Stimulated activated CD8-positive, alpha-beta memory T cell treated with anti-CD3 and anti-CD28 coated beads, Interleukin-4, amount 100 ng/mL, for 4 hours (primary cell): ENCODE results near the gene MACROD2.

Experiments
- DNase-seq, 2 donors: peaks; one replicate each; pipeline ENCODE4 v3.0.0-alpha.2; 2020; ENCODE audit warnings: low read depth in 2 of 2, low spot score in 1 of 2

The MACROD2 gene

DNA sequence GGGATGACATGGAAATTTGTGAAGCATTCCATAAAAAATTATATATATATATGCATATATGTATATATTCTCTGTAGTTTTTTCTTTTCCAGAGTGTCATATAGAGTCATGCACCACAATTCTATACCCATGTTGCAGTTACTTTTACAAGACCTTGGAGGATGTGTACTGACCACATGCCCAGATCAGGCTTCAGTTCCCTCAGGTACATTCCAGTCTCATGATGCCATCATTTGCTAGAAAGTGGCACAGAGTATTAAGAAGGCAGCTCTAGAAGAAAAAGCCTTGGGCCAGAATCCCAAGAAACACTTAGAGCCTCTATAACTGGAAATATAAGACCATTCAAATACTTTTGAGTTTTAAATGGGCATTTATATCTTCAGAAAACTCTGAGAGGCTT is 1027.6 kb downstream of the MACROD2 start:
- DNase-seq, result no peak

- DNase-seq, result no peak
Measured at GRCh38 chr20:15026759-15027158, 1031.4 kb downstream of the MACROD2 start.

DNA sequence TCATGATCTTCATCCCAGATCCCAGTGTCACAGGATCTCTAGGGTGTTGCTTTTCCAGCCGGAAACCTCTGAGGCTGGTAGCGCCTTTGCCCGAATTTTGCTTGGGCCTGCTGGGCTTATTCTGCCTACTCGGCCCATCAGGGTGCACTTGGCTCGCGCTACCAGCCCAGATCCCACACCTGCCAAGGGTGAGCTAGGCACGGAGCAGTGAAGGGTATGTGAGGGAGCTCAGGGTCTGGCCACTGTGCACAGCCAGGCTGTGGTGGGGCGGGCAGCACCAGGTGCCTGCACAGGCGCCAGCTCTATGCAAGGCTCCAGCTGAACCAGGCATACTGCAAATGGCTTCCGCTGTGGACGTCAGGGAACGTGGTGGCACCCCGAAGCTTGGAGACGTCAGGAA is 1035.5 kb downstream of the MACROD2 start:
- no peak for DNase-seq

GRCh38 chr20:15031546-15032351 is 1036.4 kb downstream of the MACROD2 start:
- DNase-seq, result no peak

DNA sequence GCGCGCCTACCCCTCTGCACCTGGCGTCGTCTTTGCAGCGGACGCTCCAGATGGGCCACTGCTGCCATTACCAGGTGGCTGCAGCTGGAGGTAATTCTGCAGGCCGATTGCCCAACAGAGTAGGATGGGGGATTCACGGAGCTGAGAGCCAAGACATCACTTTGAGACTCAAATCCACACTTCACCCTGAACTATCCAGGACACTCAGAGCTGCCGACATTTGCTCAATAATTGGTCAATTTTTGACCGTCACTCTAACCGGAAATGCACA is 1037.0 kb downstream of the MACROD2 start:
- DNase-seq, result no peak

DNA sequence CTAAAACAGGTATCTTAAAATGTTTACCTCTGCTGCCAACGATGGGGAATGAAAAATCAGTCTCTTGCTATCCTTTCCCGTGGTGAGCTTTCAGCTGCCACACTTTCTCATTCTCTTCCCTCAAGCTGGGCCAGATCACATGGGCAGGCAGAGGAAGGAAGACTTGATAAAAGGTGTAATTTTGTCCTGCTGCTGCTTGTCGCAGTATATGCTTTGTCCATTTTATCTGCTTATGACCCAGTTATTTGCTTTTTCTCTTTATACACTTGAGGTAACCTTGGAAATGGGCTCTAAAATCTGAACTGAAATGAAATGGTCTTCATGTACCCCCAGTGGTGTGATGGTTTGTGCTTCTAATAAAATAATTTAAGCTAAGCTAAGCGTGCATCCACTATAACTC is 1038.0 kb downstream of the MACROD2 start:
- no peak for DNase-seq

DNA sequence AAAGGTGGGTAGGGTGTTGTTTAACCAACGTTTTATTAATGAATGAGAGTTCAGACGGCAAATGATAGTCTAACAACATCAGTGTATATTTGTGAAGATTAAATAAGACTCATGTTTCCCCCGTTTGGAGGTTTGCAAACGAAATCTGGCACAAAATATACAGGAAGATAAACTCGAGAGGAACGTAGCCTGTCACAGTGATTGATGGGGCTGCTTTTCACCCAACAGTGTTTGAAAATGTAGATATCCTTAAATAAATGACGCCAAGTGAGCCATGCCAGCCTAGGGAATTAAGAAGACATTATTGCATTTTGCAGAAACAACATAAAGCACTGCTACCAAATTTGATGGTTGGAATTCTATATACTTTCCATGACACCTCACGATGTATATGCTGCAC is 1038.6 kb downstream of the MACROD2 start:
- no peak for DNase-seq

DNA sequence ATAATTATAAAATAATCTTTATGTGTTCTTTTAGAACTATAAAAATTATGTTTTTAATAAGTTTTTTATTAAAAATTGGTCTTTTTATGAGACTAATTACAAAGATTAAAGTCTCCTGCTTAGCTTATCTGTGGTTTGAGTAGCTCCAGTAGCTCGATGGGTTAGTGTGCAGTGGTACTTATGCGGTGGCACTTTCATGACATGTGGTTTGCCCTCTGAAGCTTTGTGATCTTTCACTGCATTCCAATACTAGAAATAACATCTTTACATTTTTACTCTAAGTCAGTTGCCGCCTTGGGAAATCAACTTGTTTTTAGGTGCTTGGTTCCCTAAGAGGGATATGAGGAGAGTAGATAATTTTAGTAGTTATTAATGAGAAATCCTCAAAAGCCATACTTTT is 1041.6 kb downstream of the MACROD2 start:
- DNase-seq, result no peak

DNA sequence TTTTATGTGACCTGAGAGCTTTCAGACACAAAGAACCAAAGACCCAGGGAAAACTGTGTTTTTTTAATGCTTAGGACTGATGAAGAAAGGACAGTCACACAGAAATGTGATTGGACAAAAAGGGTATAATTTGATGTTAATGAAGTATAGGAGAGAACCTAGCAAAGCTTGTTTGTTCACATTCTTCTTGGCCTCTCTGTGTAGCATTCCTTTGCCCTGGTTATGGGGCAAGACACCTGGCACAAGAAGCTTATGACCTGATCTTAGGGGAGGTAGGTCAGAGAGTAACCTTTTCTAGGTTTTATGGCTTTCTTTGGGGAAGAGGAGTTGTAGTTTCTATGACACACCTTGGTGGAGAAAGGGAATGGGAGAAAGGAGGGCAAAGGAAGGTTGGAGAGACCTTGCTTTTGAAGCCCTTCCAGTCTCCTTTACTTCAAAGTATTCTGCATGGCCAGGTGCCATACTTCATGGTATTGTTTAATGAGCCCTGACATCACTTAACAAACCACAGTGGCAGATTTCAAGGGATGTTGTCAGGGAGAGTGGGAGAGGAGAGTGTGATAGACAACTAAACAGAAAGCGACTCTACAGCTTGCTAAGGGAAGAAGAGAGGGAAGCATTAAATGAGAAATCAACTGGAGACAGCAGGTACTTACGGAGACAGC is 1043.9 kb downstream of the MACROD2 start:
- no peak for DNase-seq

DNA sequence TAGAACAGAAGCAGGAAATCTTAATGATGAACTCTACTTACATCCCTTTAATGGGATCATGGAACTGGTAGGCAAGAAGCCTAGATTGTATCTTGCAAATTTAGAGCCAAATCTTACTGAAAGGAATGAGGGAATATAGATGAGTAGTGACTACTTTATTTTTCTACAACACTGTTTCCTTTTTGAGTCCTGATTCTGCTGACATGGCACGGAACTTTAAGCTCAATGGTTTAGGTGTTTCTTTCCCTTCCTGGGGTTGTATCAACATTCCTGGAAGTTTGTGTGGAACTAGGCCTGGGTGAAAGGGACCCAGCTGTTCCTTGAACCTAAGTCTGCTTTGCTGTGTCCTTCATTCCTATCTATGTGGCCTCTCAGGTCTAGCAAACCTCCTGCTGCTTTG is 1047.4 kb downstream of the MACROD2 start:
- no peak for DNase-seq

DNA sequence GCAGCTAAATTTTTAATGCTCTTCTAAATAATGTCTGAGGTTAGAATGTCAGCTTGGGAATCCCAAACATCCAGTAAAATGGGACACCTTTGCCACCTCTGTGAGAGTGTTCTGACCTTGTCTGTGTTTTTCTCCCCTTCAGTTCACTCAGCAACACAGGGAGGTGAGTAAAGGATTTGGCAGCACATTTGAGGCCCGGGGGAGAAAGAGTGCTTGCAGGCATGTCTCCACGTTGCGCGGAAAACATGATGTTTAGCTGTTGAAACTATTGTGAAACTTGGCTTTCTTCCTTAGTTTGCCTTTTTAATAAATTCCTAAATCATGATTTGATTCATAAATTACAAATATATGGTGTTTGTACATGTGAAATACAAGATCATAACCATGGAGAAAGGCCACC is 1049.9 kb downstream of the MACROD2 start:
- DNase-seq, result no peak

- DNase-seq, result no peak
Measured at GRCh38 chr20:15047042-15047441, 1051.7 kb downstream of the MACROD2 start.

GRCh38 chr20:15047601-15048000 is 1052.3 kb downstream of the MACROD2 start:
- no peak for DNase-seq

DNA sequence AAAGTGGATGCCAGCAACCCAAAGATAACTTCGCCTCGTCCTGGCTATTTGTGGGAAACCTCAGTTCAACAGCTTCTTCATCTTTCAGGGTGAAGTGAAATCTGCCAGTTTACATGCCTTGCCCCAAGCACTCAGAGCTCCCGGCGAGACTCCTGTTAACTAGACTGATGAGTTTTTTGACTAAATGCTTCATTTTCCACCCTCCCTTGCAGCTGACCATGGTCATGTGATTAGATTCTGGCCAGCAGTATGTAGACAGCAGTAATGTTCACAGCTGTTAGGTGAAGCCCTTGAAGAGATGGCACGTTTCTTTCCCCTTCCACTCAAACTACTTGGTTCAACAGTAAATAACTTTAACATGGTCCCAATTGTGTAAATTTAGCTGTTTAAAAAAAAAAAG is 1060.9 kb downstream of the MACROD2 start:
- no peak for DNase-seq

- DNase-seq, result no peak
Measured at GRCh38 chr20:15058841-15059240, 1063.5 kb downstream of the MACROD2 start.

GRCh38 chr20:15059438-15059837 is 1064.1 kb downstream of the MACROD2 start:
- DNase-seq, result no peak

- no peak for DNase-seq
Measured at GRCh38 chr20:15060265-15061060, 1065.1 kb downstream of the MACROD2 start.

- no peak for DNase-seq
Measured at GRCh38 chr20:15061061-15061430, 1065.7 kb downstream of the MACROD2 start.

GRCh38 chr20:15061955-15062354 is 1066.6 kb downstream of the MACROD2 start:
- no peak for DNase-seq

DNA sequence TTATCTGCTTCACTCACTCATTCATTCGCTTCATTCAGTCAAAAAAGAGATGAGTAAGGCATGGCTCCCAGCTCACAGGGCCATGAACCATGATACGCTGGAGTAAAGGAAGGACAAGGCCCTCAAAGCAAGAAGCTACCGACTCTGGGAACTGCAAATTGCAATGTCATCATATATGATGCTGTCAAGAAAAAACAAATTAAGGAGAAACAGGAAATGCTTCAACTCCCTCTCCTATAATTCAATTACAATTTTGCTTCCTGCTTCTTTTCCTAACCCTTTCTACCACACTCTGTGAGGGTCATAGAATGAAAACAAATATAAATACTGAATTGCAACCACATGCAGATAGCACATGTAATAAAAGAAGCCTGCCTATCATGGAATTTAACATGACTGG is 1067.8 kb downstream of the MACROD2 start:
- DNase-seq, result no peak

- DNase-seq, result no peak
Measured at GRCh38 chr20:15064741-15065140, 1069.4 kb downstream of the MACROD2 start.

GRCh38 chr20:15065794-15066193 is 1070.5 kb downstream of the MACROD2 start:
- DNase-seq, result no peak
